Upper lobe of right lung (tissue), 1 donor: ENCODE results near the gene CLRN3. TPM values are rescaled to one million over a fixed set of nuclear protein-coding genes. Genes with fewer than 3 reads are reported as not detected.

Experiments used
- ATAC-seq: fragments of 200-7000 bp; cut with Tn5 transposase; one replicate; pipeline ENCODE4 v1.9.1; 2020; ENCODE audit warnings: mild to moderate bottlenecking, moderate library complexity
- DNase-seq: peaks from one replicate; pipeline ENCODE4 v3.0.0-alpha.2; 2020
- H3K27ac ChIP-seq: fragments of 200-600 bp; one replicate; pipeline ENCODE4 v1.8.0; 2022
- H3K27me3 ChIP-seq: fragments of 200-600 bp; one replicate; pipeline ENCODE4 v1.8.0; 2022; ENCODE audit warnings: mild to moderate bottlenecking
- H3K36me3 ChIP-seq: fragments of 200-600 bp; one replicate; pipeline ENCODE4 v1.8.0; 2022
- H3K4me1 ChIP-seq: fragments of 200-600 bp; one replicate; pipeline ENCODE4 v1.8.0; 2022
- H3K4me3 ChIP-seq: fragments of 200-600 bp; one replicate; pipeline ENCODE4 v1.8.0; 2022; ENCODE audit warnings: mild to moderate bottlenecking
- H3K9me3 ChIP-seq: fragments of 200-600 bp; one replicate; pipeline ENCODE4 v1.8.0; 2022
- CTCF ChIP-seq: fragments of 200-600 bp; IDR thresholded peaks from one replicate; pipeline ENCODE4 v1.8.0; 2022; ENCODE audit warnings: antibody characterized with exemption
- intact Hi-C: fragments of 100-400 bp; cut with DNase I; formaldehyde crosslinking; loops from one replicate; pipeline ENCODE4 v1.11.0; 2022
- total RNA-seq: library from RNA; stranded (reverse); fragmentation: NEBNext Ultra II Directional; extraction: Animal tissue kit (Norgen Biotek cat#: 25700); gene quantifications from one replicate; pipeline ENCODE4 v1.2.1, GENCODE V29; 2021
- donor health status: DM: no; HTN: yes; CAD: no; lungs with severe emphysema.

CLRN3 gene
- total RNA-seq, 1 donor from 2014 or later = not detected

DNA sequence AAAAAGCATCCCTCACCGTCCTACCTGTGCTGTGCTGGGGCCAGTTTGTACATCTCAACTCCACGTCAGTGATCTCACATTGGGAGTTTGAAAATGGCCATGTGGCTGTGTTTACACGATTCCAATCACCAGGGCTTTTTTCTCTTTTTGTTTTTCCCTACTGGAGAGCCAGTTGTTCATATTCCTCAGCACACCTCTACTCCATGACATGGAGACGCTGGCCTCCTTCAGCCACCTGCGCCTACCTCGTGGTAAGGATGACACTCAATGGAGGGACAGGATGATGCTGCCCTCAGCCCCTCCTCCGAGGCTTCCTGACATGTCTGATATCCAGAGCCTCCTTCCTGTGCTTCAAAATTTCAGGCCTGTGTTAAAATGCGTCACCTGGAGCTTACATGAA lies 10.3 kb downstream of the CLRN3 start:
- no peak overlapping the region for H3K4me3 ChIP-seq
- H3K27ac ChIP-seq = no peak overlapping the region
- H3K4me1 ChIP-seq = peaks cover 9% of the 10 kb centered on the region
- no peaks in the 10 kb centered on the region for H3K27me3 ChIP-seq
- H3K9me3 ChIP-seq = no peaks in the 10 kb centered on the region
- ATAC-seq = no peak
- H3K36me3 ChIP-seq = no peaks in the 10 kb centered on the region
- no peak for DNase-seq
- TF ChIP-seq CTCF = no peak
- intact Hi-C loops = no loop called here

GRCh38 chr10:127881262-127881661 lies 11.5 kb downstream of the CLRN3 start:
- H3K9me3 ChIP-seq = no peaks in the 10 kb centered on the region
- H3K36me3 ChIP-seq = no peaks in the 10 kb centered on the region
- ATAC-seq (no peak), DNase-seq (no peak)
- TF ChIP-seq CTCF = no peak
- H3K27me3 ChIP-seq = no peaks in the 10 kb centered on the region
- peaks cover 9% of the 10 kb centered on the region for H3K4me1 ChIP-seq
- intact Hi-C loops = no loop called here
- peak overlapping the region; percentile 58 for H3K27ac ChIP-seq
- no peak overlapping the region for H3K4me3 ChIP-seq

- TF ChIP-seq CTCF = no peak
- DNase-seq (no peak), ATAC-seq (peak; percentile 81)
- Histone ChIP-seq H3K4me1 (peaks cover 9% of the 10 kb centered on the region), H3K27ac (peak overlapping the region; percentile 13), H3K27me3 (no peaks in the 10 kb centered on the region), H3K4me3 (no peak overlapping the region), H3K9me3 (no peaks in the 10 kb centered on the region), H3K36me3 (no peaks in the 10 kb centered on the region)
- intact Hi-C loops = no loop called here
Observed at GRCh38 chr10:127880557-127880956, 12.2 kb downstream of the CLRN3 start.

GRCh38 chr10:127878475-127879055 lies 14.2 kb downstream of the CLRN3 start:
- no peak for TF ChIP-seq CTCF
- Histone ChIP-seq H3K27me3 (no peaks in the 10 kb centered on the region), H3K27ac (no peak overlapping the region), H3K36me3 (no peaks in the 10 kb centered on the region), H3K4me1 (peaks cover 9% of the 10 kb centered on the region), H3K9me3 (no peaks in the 10 kb centered on the region), H3K4me3 (no peak overlapping the region)
- ATAC-seq (peak; percentile 62), DNase-seq (no peak)
- intact Hi-C loops = no loop called here

- ATAC-seq = no peak
- no peak for TF ChIP-seq CTCF
- intact Hi-C loops = no loop called here
- H3K27me3 ChIP-seq = no peaks in the 10 kb centered on the region
- no peak overlapping the region for H3K27ac ChIP-seq
- no peak for DNase-seq
- no peak overlapping the region for H3K4me3 ChIP-seq
- H3K9me3 ChIP-seq = no peaks in the 10 kb centered on the region
- H3K4me1 ChIP-seq = peaks cover 9% of the 10 kb centered on the region
- H3K36me3 ChIP-seq = no peaks in the 10 kb centered on the region
Observed at GRCh38 chr10:127877699-127878098, 15.0 kb downstream of the CLRN3 start.

DNA sequence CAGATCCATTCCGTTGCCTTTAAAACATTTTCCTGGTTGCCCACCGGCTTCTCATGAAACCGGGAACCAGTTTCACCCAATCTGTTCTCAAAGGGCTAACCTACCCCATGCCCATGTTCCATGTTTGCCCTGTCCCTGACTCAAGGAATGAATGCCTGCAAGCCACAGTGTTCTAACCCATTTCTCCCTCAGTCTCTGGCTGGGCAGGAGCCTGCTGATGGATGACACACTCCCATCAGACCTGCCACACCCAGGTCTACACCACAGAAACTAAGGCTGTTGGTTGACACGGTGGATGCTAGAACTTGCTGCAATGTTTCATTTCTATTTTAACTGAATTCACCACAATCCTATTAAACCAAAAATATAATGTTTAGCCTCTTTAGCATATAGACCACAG lies 15.6 kb downstream of the CLRN3 start:
- Histone ChIP-seq H3K27ac (no peak overlapping the region), H3K27me3 (no peaks in the 10 kb centered on the region), H3K4me1 (peaks cover 9% of the 10 kb centered on the region), H3K9me3 (no peaks in the 10 kb centered on the region), H3K36me3 (no peaks in the 10 kb centered on the region), H3K4me3 (no peak overlapping the region)
- intact Hi-C loops = no loop called here
- ATAC-seq (no peak), DNase-seq (no peak)
- TF ChIP-seq CTCF = no peak
